K562 (cell line): ENCODE measurements around the gene MPV17L2. TPM values are rescaled to one million over a fixed set of nuclear protein-coding genes. Genes with fewer than 3 reads are reported as not detected.
A peak's percentile ranks its signal among the peaks of the same experiment; 100 is the strongest.

Source experiments
- CCAR2 ChIP-seq: fragments of 200-400 bp; formaldehyde crosslinking; IDR thresholded peaks from 2 replicates; pipeline ENCODE4 v1.6.1; 2017; ENCODE audit warnings: mild to moderate bottlenecking, low read depth, low read length
- EGR1 ChIP-seq: fragments of 450-650 bp; conservative IDR thresholded peaks from 2 replicates; pipeline ENCODE4 v1.6.1; 2017; ENCODE audit warnings: mild to moderate bottlenecking
- EP300 ChIP-seq: IDR thresholded peaks from 2 replicates; pipeline ENCODE4 v1.6.1; 2012; ENCODE audit warnings: low read length, improper control_type of control experiment
- ETV6 ChIP-seq, 3 experiments: fragments of 150-350 bp in 1 of 3; sonication (generic) in 1 of 3; formaldehyde crosslinking in 1 of 3; IDR thresholded peaks; 2 replicates each; pipeline versions ENCODE4 v1.6.1 to v1.8.0; 2014 to 2022; ENCODE audit warnings: borderline replicate concordance in 2 of 3, low read depth in 2 of 3, antibody characterized with exemption in 1 of 3, low read length in 1 of 3, mild to moderate bottlenecking in 1 of 3, missing genetic modification reagents in 1 of 3
- EWSR1 ChIP-seq: fragments of 450-650 bp; IDR thresholded peaks from 2 replicates; pipeline ENCODE4 v1.6.1; 2018; ENCODE audit warnings: borderline replicate concordance, mild to moderate bottlenecking, low read depth, moderate library complexity; ENCODE audit not compliant: partially characterized antibody
- HNRNPK ChIP-seq: fragments of 200-400 bp; formaldehyde crosslinking; IDR thresholded peaks from one replicate; pipeline ENCODE4 v1.6.1; 2018; ENCODE audit warnings: mild to moderate bottlenecking, low read depth, low read length; ENCODE audit not compliant: poor library complexity, severe bottlenecking
- HOXB6 ChIP-seq: fragments of 250-450 bp; sonication (Bioruptor Pico); IDR thresholded peaks from 2 replicates; pipeline ENCODE4 v1.5.1; 2022; ENCODE audit warnings: mild to moderate bottlenecking, borderline replicate concordance
- KDM4B ChIP-seq, 2 experiments: fragments of 450-650 bp in 1 of 2; sonication (generic) in 1 of 2; IDR thresholded peaks; 2 replicates each; pipeline ENCODE4 v1.6.1; 2016 to 2017; ENCODE audit warnings: borderline replicate concordance in 2 of 2, antibody characterized with exemption in 1 of 2, low read depth in 1 of 2, mild to moderate bottlenecking in 1 of 2
- MEF2D ChIP-seq: conservative IDR thresholded peaks from 2 replicates; pipeline ENCODE4 v1.6.1; 2016; ENCODE audit warnings: low read depth, missing genetic modification characterization, missing compliant biosample characterization
- NCOA2 ChIP-seq, 2 experiments: fragments of 450-650 bp; IDR thresholded peaks; 2 replicates each; pipeline ENCODE4 v1.6.1; 2018; ENCODE audit warnings: mild to moderate bottlenecking in 2 of 2, moderate library complexity in 1 of 2; ENCODE audit not compliant: partially characterized antibody in 2 of 2
- NEUROD1 ChIP-seq: fragments of 150-350 bp; IDR thresholded peaks from 2 replicates; pipeline ENCODE4 v1.6.1; 2014; ENCODE audit warnings: borderline replicate concordance, low read length, low read depth; ENCODE audit not compliant: partially characterized antibody
- NFRKB ChIP-seq: fragments of 450-650 bp; IDR thresholded peaks from 2 replicates; pipeline ENCODE4 v1.6.1; 2016; ENCODE audit warnings: low read depth
- NONO ChIP-seq, 2 experiments: fragments of 200-400 bp in 1 of 2; fragments of 450-650 bp in 1 of 2; formaldehyde crosslinking in 1 of 2; IDR thresholded peaks; 2 replicates each; pipeline ENCODE4 v1.6.1; 2017; ENCODE audit warnings: low read depth in 2 of 2, mild to moderate bottlenecking in 2 of 2, moderate library complexity in 2 of 2, low read length in 1 of 2
- PHB ChIP-seq: fragments of 250-450 bp; sonication (Bioruptor Pico); IDR thresholded peaks from 2 replicates; pipeline ENCODE4 v1.5.0; 2021
- PML ChIP-seq: IDR thresholded peaks from 2 replicates; pipeline ENCODE4 v1.6.1; 2012; ENCODE audit warnings: low read length, inconsistent platforms
- POLR3G ChIP-seq: IDR thresholded peaks from 2 replicates; pipeline ENCODE4 v1.6.1; 2011; ENCODE audit not compliant: insufficient read length, insufficient replicate concordance; ENCODE audit errors: extremely low read depth
- RBM14 ChIP-seq: fragments of 200-400 bp; formaldehyde crosslinking; IDR thresholded peaks from 2 replicates; pipeline ENCODE4 v1.6.1; 2018; ENCODE audit warnings: low read depth, mild to moderate bottlenecking, low read length, moderate library complexity, borderline replicate concordance; ENCODE audit not compliant: insufficient read depth
- SRSF9 ChIP-seq: fragments of 200-400 bp; formaldehyde crosslinking; IDR thresholded peaks from 2 replicates; pipeline ENCODE4 v1.6.1; 2017; ENCODE audit warnings: low read depth, low read length, borderline replicate concordance
- YBX1 ChIP-seq: fragments of 450-650 bp; IDR thresholded peaks from 2 replicates; pipeline ENCODE4 v1.7.1; 2016; ENCODE audit warnings: mild to moderate bottlenecking
- ZC3H11A ChIP-seq: IDR thresholded peaks from 2 replicates; pipeline ENCODE4 v1.6.1; 2012; ENCODE audit warnings: low read depth, low read length, improper control_type of control experiment
- ZNF586 ChIP-seq: fragments of 450-650 bp; formaldehyde crosslinking; conservative IDR thresholded peaks from 2 replicates; pipeline ENCODE4 v1.4.0; 2020; ENCODE audit warnings: mild to moderate bottlenecking, moderate library complexity
- polyA plus RNA-seq, 8 experiments: library from polyadenylated mRNA; depleted of rRNA in 4 of 8; stranded (reverse) in 5 of 8; unstranded in 3 of 8; fragments of >200 nt; fragmentation: Nextera tagmentation in 2 of 8; fragmentation: Illumina TruSeq in 1 of 8; extraction: Ambion mirVana in 2 of 8; extraction: Trizol in 1 of 8; gene quantifications; 2 replicates each; pipeline versions ENCODE4 v1.2.1 to v1.2.3, GENCODE V29; 2011 to 2014; ENCODE audit warnings: inconsistent platforms in 1 of 8, missing spikeins in 1 of 8
- total RNA-seq, 7 experiments: library from RNA; depleted of rRNA in 6 of 7; stranded (reverse); fragments of >200 nt in 6 of 7; fragmentation: Illumina TruSeq in 2 of 7; extraction: Trizol in 2 of 7; gene quantifications; 2 replicates each; pipeline versions ENCODE4 v1.2.1 to v1.2.3, GENCODE V29; 2011 to 2021; ENCODE audit warnings: low replicate concordance in 1 of 7
- TF ChIP-seq, protein P1 (sequence below): sonication (generic); formaldehyde crosslinking; IDR thresholded peaks from 2 replicates; pipeline ENCODE4 v1.9.0; 2022; ENCODE audit warnings: mild to moderate bottlenecking, missing genetic modification reagents
- TF ChIP-seq, protein P2 (sequence below), 2 experiments: fragments of 450-650 bp; IDR thresholded peaks; 2 replicates each; pipeline ENCODE4 v1.6.1; 2016
- TF ChIP-seq, protein P3 (sequence below): fragments of 250-450 bp; sonication (Bioruptor Pico); IDR thresholded peaks from 2 replicates; pipeline ENCODE4 v1.4.0; 2020
- TF ChIP-seq, protein P4 (sequence below): IDR thresholded peaks from 2 replicates; pipeline ENCODE4 v1.6.1; 2014; ENCODE audit warnings: antibody characterized with exemption

Gene MPV17L2
- total and polyA plus RNA-seq, 9 of the 15 experiments (the other 6 are each of a cell fraction or from before 2014, with no cell fraction given) = 10.6 to 60.2 (median 28.5) TPM

DNA sequence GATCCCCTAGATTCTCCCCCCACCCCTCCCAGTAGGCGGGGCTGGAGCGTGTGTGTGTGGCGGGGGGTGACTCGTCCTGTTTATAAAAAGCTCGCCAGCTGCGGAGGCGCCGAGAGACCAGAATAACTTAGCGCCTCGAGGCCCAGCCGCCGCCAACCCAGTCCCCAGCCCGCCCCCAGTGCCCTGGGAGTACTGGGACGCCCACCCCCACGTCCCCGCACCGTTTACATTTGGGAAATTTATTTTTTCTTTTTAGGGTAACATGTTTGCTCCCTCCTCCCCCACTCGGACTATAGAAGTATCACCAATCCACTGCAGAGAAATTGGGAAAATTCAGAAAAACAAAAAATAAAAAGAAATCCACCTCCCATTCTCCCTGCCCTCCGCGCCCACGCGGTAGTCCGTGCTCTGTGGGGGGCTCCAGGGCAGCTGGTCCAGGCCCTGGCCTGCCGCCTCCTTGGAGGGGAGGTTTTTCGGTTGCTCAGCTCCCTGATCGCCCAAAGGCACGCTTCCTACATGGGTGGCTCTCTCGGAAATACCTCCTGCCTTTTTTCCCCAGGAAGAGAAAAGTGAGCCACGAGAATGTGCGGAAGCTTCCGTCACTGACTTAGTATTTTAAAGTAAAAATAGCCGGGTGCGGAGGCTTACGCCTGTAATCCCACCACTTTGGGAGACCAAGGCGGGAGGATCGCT is 12.3 kb downstream of the MPV17L2 start (continued):
- TF ChIP-seq MEF2D (tag) (no peak), CCAR2 (no peak), NEUROD1 (no peak), EWSR1 (no peak), EP300 (no peak), KDM4B (IDR thresholded peaks at IDR 0.05; ENCODE audit: borderline replicate concordance in 2 of 2, low read depth in 1 of 2) (no peak), SRSF9 (no peak), RBM14 (no peak), ZC3H11A (no peak), YBX1 (no peak), NCOA2 (IDR thresholded peaks at IDR 0.05; ENCODE audit: partially characterized antibody in 2 of 2) (no peak), NONO (IDR thresholded peaks at IDR 0.05; ENCODE audit: low read depth in 2 of 2, low read length in 1 of 2) (no peak), PHB (CRISPR knock-in tag) (no peak), ETV6 (IDR thresholded peaks at IDR 0.05; ENCODE audit: borderline replicate concordance in 1 of 2, low read depth in 2 of 2, low read length in 1 of 2) (no peak), ETV6 (CRISPR knock-in tag; IDR thresholded peaks at IDR 0.05; ENCODE audit: borderline replicate concordance) (no peak), POLR3G (no peak), HNRNPK (no peak), ZNF586 (CRISPR knock-in tag) (no peak), HOXB6 (CRISPR knock-in tag) (no peak), PML (no peak), EGR1 (peak; percentile 83), NFRKB (no peak)
- TF ChIP-seq, protein P1, sequence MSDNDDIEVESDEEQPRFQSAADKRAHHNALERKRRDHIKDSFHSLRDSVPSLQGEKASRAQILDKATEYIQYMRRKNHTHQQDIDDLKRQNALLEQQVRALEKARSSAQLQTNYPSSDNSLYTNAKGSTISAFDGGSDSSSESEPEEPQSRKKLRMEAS (CRISPR knock-in tag) = peak; percentile 47; the same call in 1 of the 2 replicates
- TF ChIP-seq, protein P2, sequence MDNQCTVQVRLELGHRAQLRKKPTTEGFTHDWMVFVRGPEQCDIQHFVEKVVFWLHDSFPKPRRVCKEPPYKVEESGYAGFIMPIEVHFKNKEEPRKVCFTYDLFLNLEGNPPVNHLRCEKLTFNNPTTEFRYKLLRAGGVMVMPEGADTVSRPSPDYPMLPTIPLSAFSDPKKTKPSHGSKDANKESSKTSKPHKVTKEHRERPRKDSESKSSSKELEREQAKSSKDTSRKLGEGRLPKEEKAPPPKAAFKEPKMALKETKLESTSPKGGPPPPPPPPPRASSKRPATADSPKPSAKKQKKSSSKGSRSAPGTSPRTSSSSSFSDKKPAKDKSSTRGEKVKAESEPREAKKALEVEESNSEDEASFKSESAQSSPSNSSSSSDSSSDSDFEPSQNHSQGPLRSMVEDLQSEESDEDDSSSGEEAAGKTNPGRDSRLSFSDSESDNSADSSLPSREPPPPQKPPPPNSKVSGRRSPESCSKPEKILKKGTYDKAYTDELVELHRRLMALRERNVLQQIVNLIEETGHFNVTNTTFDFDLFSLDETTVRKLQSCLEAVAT (IDR thresholded peaks at IDR 0.05) = peak in 1 of 2 experiments; percentile 80; a peak in 2 of 4 replicates
- TF ChIP-seq, protein P3, sequence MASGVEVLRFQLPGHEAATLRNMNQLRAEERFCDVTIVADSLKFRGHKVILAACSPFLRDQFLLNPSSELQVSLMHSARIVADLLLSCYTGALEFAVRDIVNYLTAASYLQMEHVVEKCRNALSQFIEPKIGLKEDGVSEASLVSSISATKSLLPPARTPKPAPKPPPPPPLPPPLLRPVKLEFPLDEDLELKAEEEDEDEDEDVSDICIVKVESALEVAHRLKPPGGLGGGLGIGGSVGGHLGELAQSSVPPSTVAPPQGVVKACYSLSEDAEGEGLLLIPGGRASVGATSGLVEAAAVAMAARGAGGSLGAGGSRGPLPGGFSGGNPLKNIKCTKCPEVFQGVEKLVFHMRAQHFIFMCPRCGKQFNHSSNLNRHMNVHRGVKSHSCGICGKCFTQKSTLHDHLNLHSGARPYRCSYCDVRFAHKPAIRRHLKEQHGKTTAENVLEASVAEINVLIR (CRISPR knock-in tag) = no peak
- TF ChIP-seq, protein P4, sequence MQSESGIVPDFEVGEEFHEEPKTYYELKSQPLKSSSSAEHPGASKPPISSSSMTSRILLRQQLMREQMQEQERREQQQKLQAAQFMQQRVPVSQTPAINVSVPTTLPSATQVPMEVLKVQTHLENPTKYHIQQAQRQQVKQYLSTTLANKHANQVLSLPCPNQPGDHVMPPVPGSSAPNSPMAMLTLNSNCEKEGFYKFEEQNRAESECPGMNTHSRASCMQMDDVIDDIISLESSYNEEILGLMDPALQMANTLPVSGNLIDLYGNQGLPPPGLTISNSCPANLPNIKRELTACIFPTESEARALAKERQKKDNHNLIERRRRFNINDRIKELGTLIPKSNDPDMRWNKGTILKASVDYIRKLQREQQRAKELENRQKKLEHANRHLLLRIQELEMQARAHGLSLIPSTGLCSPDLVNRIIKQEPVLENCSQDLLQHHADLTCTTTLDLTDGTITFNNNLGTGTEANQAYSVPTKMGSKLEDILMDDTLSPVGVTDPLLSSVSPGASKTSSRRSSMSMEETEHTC = no peak
